AG20443 (cell line): ENCODE data around the gene TXLNB.
A peak's percentile ranks its signal among the peaks of the same experiment; 100 is the strongest.
"Not testable (repeated sequence)": the region's sequence is repeated elsewhere in the genome, so short reads cannot be mapped to it uniquely, and the experiment has no call there.

Experiments used
- DNase-seq: peaks from one replicate; pipeline ENCODE4 v3.0.0; 2012; ENCODE audit warnings: low spot score, mixed read lengths

The TXLNB gene

DNA sequence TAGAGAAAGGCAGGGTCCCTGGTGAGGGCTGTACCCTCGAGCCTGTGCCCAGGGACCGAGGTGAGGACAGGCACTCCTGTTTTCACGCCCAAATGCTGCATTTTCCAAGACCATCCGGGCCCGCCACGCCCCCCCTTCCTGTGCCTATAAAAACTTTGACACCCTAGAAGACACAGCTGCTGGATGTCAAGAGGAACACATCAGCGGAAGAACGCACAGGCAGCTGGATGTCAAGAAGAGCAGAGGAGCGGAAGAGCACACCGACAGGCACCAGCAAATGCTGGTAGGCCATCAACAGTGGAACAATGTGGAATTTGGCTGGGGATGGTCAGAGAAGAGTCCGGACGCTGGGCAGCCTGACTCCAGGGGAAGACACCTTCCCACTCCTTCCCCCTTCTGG lies 56.1 kb downstream of the TXLNB start:
- no peak for DNase-seq

- not testable (repeated sequence) for DNase-seq
Measured at GRCh38 chr6:139234193-139234592, 57.6 kb downstream of the TXLNB start.

- no peak for DNase-seq
Measured at GRCh38 chr6:139231206-139231605, 60.6 kb downstream of the TXLNB start.

DNA sequence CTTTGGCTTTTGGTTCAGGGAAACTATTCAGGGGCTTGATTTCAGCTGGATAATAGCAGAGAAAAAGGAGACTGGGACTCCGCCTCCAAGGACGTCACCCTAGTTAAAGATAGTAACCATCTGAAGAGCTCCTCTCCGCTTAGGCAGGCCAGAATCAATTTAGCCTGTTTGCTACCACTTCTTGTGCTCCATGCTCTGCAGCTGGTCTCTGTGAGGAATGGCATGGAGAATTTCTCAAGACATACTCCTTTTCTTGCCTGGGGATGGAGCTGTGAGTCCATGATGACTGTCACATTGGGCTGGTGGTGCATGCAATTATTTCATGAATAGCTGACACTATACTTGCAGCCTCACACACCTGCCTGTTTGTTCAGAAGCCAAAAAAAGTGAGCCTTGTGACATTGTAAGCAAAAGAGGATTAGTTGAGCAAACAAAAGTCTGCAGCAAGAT lies 61.4 kb downstream of the TXLNB start:
- DNase-seq: peak; percentile 36

- not testable (repeated sequence) for DNase-seq
Measured at GRCh38 chr6:139228387-139228786, 63.4 kb downstream of the TXLNB start.

GRCh38 chr6:139219746-139220145 lies 72.1 kb downstream of the TXLNB start:
- no peak for DNase-seq

GRCh38 chr6:139219271-139219729 lies 72.5 kb downstream of the TXLNB start:
- peak; percentile 96 for DNase-seq

GRCh38 chr6:139212460-139212859 lies 79.3 kb downstream of the TXLNB start:
- not testable (repeated sequence) for DNase-seq

- DNase-seq: not testable (repeated sequence)
Measured at GRCh38 chr6:139210766-139211165, 81.0 kb downstream of the TXLNB start.

DNA sequence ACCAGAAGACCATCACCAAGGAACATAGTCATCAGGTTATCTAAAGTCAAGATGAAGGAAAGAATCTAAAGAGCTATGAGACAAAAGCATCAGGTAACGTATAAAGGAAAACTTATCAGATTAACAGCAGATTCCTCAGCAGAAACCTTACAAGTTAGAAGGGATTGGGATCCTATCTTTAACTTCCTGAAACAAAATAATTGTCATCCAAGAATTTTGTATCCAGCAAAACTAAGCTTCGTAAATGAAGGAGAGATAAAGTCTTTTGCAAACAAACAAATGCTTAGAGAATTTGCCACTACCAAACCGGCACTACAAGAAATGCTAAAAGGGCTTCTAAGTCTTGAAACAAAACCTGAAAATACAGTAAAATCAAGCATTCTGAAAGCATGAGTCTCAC lies 86.0 kb downstream of the TXLNB start:
- DNase-seq: no peak

DNA sequence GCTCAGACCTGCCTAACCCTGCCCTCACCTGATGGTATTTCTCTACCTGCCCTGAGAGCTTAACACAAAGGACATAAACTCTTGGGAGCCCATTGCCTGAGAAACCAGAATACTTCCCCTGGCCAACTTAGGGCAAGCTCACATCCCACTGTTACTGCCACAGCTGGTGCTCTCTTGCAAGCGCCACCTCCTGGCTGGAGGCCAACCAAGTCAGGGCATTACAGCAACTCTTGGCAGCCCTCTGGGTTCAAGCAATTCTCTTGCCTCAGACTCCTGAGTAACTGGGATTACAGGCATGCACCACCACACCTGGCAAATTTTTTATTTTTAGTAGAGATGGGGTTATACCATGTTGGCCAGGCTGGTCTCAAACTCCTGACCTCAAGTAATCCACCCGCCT lies 86.8 kb downstream of the TXLNB start:
- no peak for DNase-seq

- DNase-seq: no peak
Measured at GRCh38 chr6:139201378-139201777, 90.4 kb downstream of the TXLNB start.

GRCh38 chr6:139198529-139199288 lies 93.1 kb downstream of the TXLNB start:
- no peak for DNase-seq

GRCh38 chr6:139194740-139195139 lies 97.1 kb downstream of the TXLNB start:
- DNase-seq: no peak
